HG03280 (cell line): ENCODE data around the gene DNAH11.
"Not testable (repeated sequence)": the region's sequence is repeated elsewhere in the genome, so short reads cannot be mapped to it uniquely, and the experiment has no call there.

Source experiments
- ATAC-seq: cut with Tn5 transposase; IDR thresholded peaks from one replicate; pipeline ENCODE4 v1.9.1; 2021; ENCODE audit warnings: mild to moderate bottlenecking, moderate library complexity; ENCODE audit not compliant: unreplicated experiment

The DNAH11 gene

GRCh38 chr7:21542891-21543527 lies at the start of gene DNAH11:
Gene DNAH11, plus strand, starts transcription at chr7:21543039. Its CDS starts 207 bp downstream, at chr7:21543246.
- ATAC-seq, result no peak

- ATAC-seq, result no peak
Observed at GRCh38 chr7:21495731-21496130, 47.1 kb upstream of the DNAH11 start.

- no peak for ATAC-seq
Observed at GRCh38 chr7:21497072-21497471, 45.8 kb upstream of the DNAH11 start.

GRCh38 chr7:21500117-21500832 lies 42.6 kb upstream of the DNAH11 start:
- no peak for ATAC-seq

- ATAC-seq, result no peak
Observed at GRCh38 chr7:21504021-21504420, 38.8 kb upstream of the DNAH11 start.

- no peak for ATAC-seq
Observed at GRCh38 chr7:21507627-21508343, 35.1 kb upstream of the DNAH11 start.

- no peak for ATAC-seq
Observed at GRCh38 chr7:21508538-21508937, 34.3 kb upstream of the DNAH11 start.

- no peak for ATAC-seq
Observed at GRCh38 chr7:21514062-21514461, 28.8 kb upstream of the DNAH11 start.

GRCh38 chr7:21524680-21525079 lies 18.2 kb upstream of the DNAH11 start:
- no peak for ATAC-seq

- no peak for ATAC-seq
Observed at GRCh38 chr7:21526007-21526406, 16.8 kb upstream of the DNAH11 start.

- ATAC-seq, result no peak
Observed at GRCh38 chr7:21526448-21526847, 16.4 kb upstream of the DNAH11 start.

GRCh38 chr7:21532485-21532884 lies 10.4 kb upstream of the DNAH11 start:
- not testable (repeated sequence) for ATAC-seq

- not testable (repeated sequence) for ATAC-seq
Observed at GRCh38 chr7:21533646-21534045, 9.2 kb upstream of the DNAH11 start.

GRCh38 chr7:21536445-21537118 lies 6.3 kb upstream of the DNAH11 start:
- ATAC-seq, result not testable (repeated sequence)

GRCh38 chr7:21538936-21539495 lies 3.8 kb upstream of the DNAH11 start:
- ATAC-seq, result no peak

- ATAC-seq, result no peak
Observed at GRCh38 chr7:21543528-21544302, 876 bp downstream of the DNAH11 start.

GRCh38 chr7:21544303-21544656 lies 1.4 kb downstream of the DNAH11 start:
- ATAC-seq, result no peak

GRCh38 chr7:21544715-21545114 lies 1.9 kb downstream of the DNAH11 start:
- no peak for ATAC-seq

GRCh38 chr7:21547501-21547900 lies 4.7 kb downstream of the DNAH11 start:
- no peak for ATAC-seq

- ATAC-seq, result no peak
Observed at GRCh38 chr7:21548491-21548890, 5.7 kb downstream of the DNAH11 start.
